Thoracic aorta (tissue), 2 donors: ENCODE results near the gene KCNJ2. TPM values are rescaled to one million over a fixed set of nuclear protein-coding genes. Genes with fewer than 3 reads are reported as not detected.

ENCODE experiments used
- ATAC-seq: fragments of 150-250 bp; one replicate; pipeline ENCODE4 v1.8.0; 2017; ENCODE audit warnings: low read depth; ENCODE audit not compliant: insufficient number of reproducible peaks, low FRiP score
- DNase-seq: peaks from one replicate; pipeline ENCODE4 v3.0.0-alpha.2; 2020; ENCODE audit warnings: low spot score
- H3K27ac ChIP-seq, 2 donors: fragments of 200-600 bp; sonication (generic); 1 replicate in 1 of 2; 2 replicates in 1 of 2; pipeline ENCODE4 v1.5.1; 2016; ENCODE audit warnings: mild to moderate bottlenecking in 2 of 2, moderate library complexity in 2 of 2
- H3K27me3 ChIP-seq: fragments of 200-600 bp; sonication (generic); replicated peaks from 2 replicates; pipeline ENCODE4 v1.6.0; 2016; ENCODE audit warnings: mild to moderate bottlenecking; ENCODE audit not compliant: insufficient read depth
- H3K36me3 ChIP-seq: fragments of 200-600 bp; sonication (generic); one replicate; pipeline ENCODE4 v1.5.1; 2016
- H3K4me1 ChIP-seq, 2 donors: fragments of 200-600 bp; sonication (generic); 1 replicate in 1 of 2; 2 replicates in 1 of 2; pipeline versions ENCODE4 v1.5.1 to v1.6.0; 2016; ENCODE audit warnings: low read depth in 2 of 2, mild to moderate bottlenecking in 1 of 2; ENCODE audit not compliant: control insufficient read depth in 1 of 2
- H3K4me3 ChIP-seq: fragments of 200-600 bp; sonication (generic); 2 replicates; pipeline ENCODE4 v1.5.1; 2016; ENCODE audit warnings: mild to moderate bottlenecking
- H3K9me3 ChIP-seq: fragments of 200-600 bp; sonication (generic); 2 replicates; pipeline ENCODE4 v1.5.1; 2016
- total RNA-seq, 2 donors: library from RNA; depleted of rRNA; stranded (reverse); fragments of >200 nt; gene quantifications; one replicate each; pipeline versions ENCODE4 v1.1.0 to v1.2.3, GENCODE V29; 2016
- TF ChIP-seq, protein P1 (sequence below): fragments of 200-600 bp; sonication (generic); IDR thresholded peaks from one replicate; pipeline ENCODE4 v1.5.1; 2019; ENCODE audit warnings: antibody characterized with exemption

Gene KCNJ2
- total RNA-seq, 2 donors from 2014 or later = 2.0 to 5.0 TPM

- Histone ChIP-seq H3K9me3 (no peaks in the 10 kb centered on the region), H3K27me3 (no peaks in the 10 kb centered on the region), H3K4me3 (no peak overlapping the region), H3K36me3 (no peaks in the 10 kb centered on the region), H3K4me1 (no peaks in the 10 kb centered on the region), H3K27ac (no peak overlapping the region)
- TF ChIP-seq, protein P1, sequence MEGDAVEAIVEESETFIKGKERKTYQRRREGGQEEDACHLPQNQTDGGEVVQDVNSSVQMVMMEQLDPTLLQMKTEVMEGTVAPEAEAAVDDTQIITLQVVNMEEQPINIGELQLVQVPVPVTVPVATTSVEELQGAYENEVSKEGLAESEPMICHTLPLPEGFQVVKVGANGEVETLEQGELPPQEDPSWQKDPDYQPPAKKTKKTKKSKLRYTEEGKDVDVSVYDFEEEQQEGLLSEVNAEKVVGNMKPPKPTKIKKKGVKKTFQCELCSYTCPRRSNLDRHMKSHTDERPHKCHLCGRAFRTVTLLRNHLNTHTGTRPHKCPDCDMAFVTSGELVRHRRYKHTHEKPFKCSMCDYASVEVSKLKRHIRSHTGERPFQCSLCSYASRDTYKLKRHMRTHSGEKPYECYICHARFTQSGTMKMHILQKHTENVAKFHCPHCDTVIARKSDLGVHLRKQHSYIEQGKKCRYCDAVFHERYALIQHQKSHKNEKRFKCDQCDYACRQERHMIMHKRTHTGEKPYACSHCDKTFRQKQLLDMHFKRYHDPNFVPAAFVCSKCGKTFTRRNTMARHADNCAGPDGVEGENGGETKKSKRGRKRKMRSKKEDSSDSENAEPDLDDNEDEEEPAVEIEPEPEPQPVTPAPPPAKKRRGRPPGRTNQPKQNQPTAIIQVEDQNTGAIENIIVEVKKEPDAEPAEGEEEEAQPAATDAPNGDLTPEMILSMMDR = no peak
- no peak for DNase-seq
- no peak for ATAC-seq
Observed at GRCh38 chr17:70206361-70207010, 37.2 kb downstream of the KCNJ2 start.

DNA sequence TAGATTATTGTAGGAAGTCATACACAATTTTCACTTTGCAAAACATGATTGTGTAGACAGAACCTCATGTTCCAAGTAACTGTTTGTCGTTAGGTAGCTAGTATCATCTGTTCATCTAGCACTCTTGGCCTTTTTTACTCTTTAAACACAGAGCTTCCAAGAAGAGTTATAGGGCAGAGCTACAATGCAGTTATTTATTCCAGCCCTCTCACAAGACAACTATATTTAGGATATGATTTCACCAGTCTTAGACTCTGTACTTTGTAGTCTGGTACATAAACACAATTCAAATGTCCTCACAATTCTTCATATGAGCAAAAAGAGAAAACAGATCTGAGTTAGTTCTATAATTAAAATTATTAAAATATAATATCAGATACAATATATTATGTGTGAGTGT lies 37.9 kb downstream of the KCNJ2 start:
- Histone ChIP-seq H3K27me3 (no peaks in the 10 kb centered on the region), H3K36me3 (no peaks in the 10 kb centered on the region)
- ATAC-seq = no peak

DNA sequence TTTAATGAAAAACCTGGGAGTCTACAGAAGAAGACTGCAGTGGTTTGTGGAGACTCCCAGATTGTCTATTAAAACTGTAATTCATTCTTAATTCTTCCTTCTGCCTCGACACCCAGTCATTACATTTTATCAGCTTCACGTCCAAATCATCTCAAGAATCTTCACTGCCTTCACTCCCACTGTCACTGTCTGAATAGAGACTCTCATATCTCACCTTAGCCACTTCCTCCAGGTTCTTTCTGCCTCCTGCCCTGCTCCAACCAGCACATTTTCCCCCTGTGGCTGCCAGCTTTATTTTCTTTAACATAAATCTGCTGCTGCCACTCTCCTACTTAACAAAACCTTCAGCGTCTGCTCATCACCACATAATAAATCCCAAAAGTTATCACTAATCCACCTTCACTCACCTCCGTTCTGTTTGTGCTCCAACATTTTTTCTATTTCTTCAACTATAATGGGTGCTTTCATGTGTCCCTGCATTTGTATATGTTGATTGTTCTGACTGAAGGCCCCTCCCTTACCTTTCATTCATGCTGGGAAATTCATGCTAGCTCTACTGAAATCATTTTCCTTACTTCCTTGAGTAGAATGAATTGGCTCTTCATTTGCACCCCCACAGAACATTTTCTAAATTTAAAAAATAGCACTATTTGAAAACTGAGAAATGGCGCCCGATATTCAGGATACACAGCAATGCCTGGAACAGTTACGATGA lies 38.9 kb downstream of the KCNJ2 start:
- TF ChIP-seq, protein P1 = no peak
- Histone ChIP-seq H3K27me3 (no peaks in the 10 kb centered on the region), H3K4me1 (no peaks in the 10 kb centered on the region), H3K9me3 (no peaks in the 10 kb centered on the region), H3K27ac (no peak overlapping the region), H3K4me3 (no peak overlapping the region), H3K36me3 (no peaks in the 10 kb centered on the region)
- ATAC-seq (no peak), DNase-seq (no peak)

More for the DNA sequence above, 37.9 kb downstream of the KCNJ2 start:
- DNase-seq = no peak
- no peak overlapping the region for H3K4me3 ChIP-seq
- TF ChIP-seq, protein P1 = no peak
- H3K9me3 ChIP-seq = no peaks in the 10 kb centered on the region
- H3K27ac ChIP-seq = no peak overlapping the region
- no peaks in the 10 kb centered on the region for H3K4me1 ChIP-seq

DNA sequence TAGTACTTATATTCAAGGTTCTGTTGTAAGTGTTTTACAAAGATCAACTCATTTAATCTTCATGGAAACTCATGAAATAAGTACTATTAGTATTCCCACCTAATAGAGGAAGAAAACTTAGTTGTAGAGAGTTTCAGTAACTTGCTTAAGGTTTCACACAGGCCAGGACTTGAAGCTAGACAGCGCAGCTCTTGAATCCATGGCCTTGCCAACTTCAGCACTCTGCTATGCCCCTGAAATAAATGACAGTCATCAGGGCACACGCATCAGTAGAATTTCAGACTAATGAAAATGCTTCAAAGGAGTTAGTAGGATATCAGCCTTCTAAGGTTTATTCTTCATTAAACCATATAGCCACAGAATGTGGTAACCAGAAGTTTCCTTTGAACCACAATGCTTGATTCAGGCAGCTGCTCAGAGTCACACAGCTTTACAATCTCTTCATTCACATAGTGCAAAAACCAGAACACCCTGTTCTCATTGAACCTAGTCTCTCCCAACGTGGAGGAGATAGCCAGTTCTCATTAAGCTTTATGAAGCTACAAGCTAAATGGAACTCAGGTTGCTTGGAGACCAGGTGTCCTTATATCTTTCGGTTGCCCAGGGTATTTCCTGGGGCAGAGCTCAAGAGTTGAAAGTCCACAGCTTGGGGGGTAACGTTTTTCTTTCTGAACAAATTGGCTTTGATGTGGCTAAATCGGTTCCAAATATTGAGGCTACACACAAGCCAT lies 39.7 kb downstream of the KCNJ2 start:
- no peak for ATAC-seq

More for the DNA sequence above, 39.7 kb downstream of the KCNJ2 start:
- Histone ChIP-seq H3K27ac (no peak overlapping the region), H3K4me1 (no peaks in the 10 kb centered on the region), H3K4me3 (no peak overlapping the region), H3K36me3 (no peaks in the 10 kb centered on the region), H3K27me3 (no peaks in the 10 kb centered on the region), H3K9me3 (no peaks in the 10 kb centered on the region)
- DNase-seq = no peak
- TF ChIP-seq, protein P1 = no peak
